Amniotic stem cell (primary cell): ENCODE results near the gene KLHL25.

ENCODE experiments used
- DNase-seq: peaks from one replicate; lab custom pipeline; 2025; lab: John Stamatoyannopoulos, UW

Gene KLHL25

GRCh38 chr15:85773970-85774369, 20.8 kb downstream of the KLHL25 start:
- no peak for DNase-seq

- DNase-seq, result no peak
Measured at GRCh38 chr15:85773249-85773648, 21.5 kb downstream of the KLHL25 start.

DNA sequence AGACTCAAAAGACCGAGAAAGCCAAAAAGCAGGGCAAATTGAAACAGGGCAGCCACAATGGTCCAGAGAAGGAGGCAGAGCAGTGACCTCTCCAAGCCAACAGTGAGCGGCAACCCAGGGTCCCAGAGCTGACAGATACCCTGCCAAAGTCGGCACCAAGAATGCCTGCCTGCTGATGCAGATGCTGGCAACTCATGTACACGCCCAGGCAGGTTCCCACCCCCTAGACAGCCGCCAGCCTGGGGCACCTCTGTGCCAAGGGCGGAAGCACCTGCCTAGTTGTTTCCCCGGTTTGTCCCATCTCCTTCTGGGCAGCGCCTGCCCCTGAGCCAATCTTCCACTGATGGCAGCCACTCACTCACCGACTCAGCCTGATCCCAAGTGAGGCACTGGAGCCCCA, 22.1 kb downstream of the KLHL25 start:
- no peak for DNase-seq

GRCh38 chr15:85771781-85772445, 22.8 kb downstream of the KLHL25 start:
- no peak for DNase-seq

- DNase-seq, result no peak
Measured at GRCh38 chr15:85771271-85771670, 23.5 kb downstream of the KLHL25 start.

DNA sequence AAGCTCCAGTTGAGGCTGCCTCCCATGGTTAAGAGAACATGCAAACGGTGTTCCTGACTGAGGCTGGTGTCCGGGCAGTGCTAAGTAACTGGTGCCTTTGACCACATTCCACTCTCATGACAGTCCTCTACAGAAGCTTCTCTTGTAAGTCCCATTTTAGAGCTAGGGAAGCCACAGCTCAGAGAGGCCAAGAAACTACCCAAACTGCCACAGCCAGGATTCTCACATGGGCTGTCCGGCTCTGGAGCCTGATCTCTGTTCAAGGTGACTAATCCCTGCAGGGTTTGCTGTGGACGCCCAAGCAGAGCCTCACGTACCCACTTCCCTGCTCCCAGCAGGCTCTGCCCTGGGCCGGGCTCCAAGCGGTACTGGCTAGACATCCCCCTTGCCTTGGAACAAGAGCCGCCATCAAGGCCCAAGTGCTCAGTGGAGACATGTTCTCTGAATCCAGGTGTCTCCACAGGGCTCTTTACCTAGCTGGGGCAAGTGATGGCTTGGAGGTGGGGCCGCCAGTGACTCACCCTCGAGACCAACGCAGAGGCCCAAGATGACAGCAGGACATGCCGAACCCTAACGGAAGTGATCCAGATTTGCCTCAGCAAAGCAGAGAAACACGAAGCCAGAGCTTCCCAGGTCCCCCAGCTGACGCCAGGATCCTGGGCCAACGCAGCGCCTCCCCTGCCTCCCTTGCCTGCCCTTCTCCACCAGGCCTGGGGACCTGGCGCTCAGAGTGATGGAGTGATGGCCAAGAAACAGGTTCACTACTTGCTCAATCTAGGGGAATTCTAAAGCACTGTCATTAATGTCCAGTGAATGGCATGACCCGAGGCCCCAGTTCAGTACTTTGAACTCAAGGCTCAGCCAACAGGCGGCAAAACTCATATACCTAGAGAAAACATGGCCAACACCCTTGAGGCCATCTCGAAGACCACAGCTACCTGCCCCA, 24.4 kb downstream of the KLHL25 start:
- no peak for DNase-seq

GRCh38 chr15:85769182-85769900, 25.4 kb downstream of the KLHL25 start:
- DNase-seq, result no peak

DNA sequence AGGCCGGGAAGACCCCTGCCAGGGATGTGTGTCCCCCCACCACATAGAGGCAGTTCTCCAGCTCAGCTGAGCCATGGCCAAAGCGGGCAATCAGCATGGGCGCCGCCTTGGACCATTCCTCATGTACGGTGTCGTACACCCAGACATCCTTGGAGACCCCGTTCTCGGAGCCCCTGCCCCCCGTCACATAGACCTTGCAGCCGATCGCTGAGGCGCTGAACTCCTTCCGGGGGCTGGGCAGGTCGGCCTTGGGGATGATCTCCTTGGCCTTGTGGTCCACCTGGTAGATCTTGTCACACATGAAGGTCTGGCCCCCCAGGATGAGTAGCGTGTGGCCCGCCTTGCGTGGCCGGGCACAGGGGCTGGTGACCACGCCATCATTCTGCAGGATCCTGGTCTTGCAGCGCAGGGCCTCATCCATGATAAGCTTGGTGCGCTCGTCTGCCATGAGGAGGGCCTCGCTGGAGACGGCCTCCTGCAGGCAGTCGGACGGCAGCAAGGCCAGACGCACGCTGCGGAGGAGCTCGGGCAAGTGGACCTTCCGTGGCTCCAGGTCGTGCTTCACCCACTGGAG, 26.0 kb downstream of the KLHL25 start:
- no peak for DNase-seq

GRCh38 chr15:85767785-85768529, 26.8 kb downstream of the KLHL25 start:
- DNase-seq, result no peak

DNA sequence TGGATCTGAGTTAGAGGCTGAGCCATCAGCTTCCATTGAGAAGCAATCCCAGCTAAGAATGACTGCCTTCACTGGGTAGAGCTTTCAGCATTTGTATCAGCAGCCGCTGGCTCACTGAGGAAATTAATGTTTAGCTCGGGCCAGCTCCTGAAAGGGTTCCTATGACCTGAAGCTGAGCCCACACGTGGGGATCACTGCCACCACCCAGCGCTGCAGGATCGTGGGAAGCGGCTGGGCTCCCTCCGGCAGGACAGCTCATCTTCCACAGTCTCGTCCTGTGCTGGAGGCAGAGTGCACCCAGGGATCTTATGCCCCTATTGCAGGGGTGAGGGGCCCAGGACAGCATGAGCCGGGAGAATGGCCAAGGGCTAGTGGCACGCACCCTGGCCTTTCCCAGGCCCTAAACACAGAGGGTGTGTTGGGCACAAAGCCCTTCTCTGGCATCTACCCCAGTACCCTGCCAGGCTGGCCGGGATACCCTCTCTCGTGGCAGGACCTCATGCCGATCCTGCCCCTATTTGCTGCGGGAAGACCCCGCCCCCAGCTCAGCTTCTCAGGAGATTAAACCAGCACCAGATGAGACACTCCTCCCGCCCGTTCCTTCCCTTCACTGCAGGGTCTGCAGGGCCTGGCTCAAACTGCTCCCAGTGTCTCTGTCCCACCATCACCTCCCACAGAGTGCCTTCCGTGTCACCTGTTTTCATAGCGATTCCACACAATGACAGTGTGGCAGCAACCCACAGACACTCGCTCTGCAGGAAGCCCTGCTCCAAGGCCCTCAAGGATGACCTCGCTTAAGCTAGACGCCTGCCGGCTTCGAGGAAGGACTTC, 28.5 kb downstream of the KLHL25 start:
- DNase-seq, result no peak

- no peak for DNase-seq
Measured at GRCh38 chr15:85764649-85765277, 30.0 kb downstream of the KLHL25 start.

DNA sequence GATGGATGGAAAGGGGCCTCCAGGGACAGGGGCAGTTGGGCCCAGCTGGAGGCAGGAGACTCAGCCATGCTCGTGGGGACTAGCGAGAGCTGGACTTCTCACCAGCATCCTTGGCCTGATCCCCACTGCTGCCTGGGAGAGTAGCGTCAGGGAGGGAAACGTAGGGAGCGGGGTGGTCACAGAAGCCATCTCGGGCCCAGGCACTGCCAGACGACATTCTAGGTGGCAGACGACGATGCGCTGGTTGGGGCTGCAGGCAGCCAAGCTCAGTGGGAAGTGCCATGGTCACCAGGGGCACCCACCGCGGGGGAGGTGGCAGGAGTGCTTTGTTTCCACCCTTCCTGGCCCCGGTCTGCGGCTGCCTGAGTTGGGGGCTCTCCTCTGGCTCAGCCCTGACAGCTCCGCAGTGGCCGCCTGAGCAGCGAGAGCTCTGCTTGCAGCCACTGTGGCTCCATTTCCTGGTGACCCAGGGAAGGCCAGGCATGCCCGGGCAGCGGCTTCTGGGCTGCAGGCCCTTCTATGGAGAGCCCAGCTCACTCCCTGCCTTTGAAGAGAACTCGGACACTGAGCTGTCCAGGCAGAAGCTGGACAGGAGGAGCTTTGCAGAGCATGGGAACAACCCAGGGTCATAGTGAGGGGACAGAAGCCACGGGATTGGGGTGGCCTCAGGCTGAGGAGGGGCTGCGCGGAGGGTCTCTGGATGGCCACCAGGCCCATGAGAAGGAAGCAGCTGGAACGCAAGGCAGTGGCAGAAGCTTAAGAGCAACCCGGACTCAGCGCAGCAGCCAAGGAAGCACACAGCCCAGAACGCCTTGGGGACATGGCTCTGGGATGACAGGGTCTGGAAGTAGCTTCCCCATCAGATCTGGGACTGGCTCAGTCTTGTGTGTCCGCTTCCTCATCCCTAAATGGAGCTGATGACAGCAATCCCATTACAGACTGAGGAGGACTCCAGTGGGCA, 30.8 kb downstream of the KLHL25 start:
- DNase-seq, result no peak

- no peak for DNase-seq
Measured at GRCh38 chr15:85763157-85763556, 31.6 kb downstream of the KLHL25 start.

DNA sequence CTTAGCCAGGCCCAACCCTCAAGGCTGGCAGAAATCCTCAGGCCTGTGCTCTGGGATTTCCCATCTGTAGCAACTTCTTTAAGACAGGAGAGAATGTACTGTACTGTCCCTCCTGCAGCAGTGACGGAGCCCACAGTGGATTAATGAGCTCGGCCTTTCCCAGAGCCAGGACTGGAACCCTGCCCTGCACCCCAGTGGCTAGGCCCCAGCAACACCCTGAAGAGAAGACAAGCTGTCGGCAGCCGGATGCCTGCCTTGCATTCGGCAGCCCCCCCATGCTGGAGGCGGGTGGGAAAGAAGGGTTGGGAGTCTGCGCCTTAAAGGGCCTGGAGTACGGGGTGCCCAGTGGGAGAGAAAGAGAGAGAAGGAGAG, 32.0 kb downstream of the KLHL25 start:
- DNase-seq, result no peak

GRCh38 chr15:85762039-85762755, 32.5 kb downstream of the KLHL25 start:
- DNase-seq, result no peak

GRCh38 chr15:85761635-85762034, 33.1 kb downstream of the KLHL25 start:
- no peak for DNase-seq

- no peak for DNase-seq
Measured at GRCh38 chr15:85760531-85761371, 34.0 kb downstream of the KLHL25 start.
